DMS79 treated with DMSO at 0.1 percent for 48 hours (cell line): Measurements from ENCODE around the gene FOXP4.
A peak's percentile ranks its signal among the peaks of the same experiment; 100 is the strongest.

ENCODE experiments used
- DNase-seq: peaks from one replicate; lab custom pipeline; 2025; lab: John Stamatoyannopoulos, UW

Gene FOXP4

DNA sequence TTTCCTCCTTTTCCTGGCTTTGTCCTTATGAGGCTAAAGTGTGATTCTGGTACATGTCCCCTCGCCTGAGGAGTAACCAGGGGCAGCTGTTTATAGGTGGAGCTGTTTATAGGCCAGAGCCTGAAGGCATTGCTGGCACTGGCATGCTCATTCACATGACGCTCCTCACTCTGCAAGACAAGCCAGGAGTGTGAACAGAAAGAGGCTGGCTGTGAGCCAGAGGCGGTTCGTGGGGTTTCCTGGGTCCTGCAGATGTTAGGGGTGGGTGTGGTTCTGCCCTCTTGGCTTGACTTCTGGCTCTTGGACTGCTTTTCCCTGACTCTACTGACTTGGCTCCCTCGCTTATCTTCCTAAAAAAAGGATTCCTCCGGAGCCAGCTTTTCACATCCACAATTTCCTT is 79.3 kb downstream of the FOXP4 start:
- DNase-seq = peak; percentile 80

- DNase-seq = no peak
Observed at GRCh38 chr6:41626022-41626421, 79.8 kb downstream of the FOXP4 start.

DNA sequence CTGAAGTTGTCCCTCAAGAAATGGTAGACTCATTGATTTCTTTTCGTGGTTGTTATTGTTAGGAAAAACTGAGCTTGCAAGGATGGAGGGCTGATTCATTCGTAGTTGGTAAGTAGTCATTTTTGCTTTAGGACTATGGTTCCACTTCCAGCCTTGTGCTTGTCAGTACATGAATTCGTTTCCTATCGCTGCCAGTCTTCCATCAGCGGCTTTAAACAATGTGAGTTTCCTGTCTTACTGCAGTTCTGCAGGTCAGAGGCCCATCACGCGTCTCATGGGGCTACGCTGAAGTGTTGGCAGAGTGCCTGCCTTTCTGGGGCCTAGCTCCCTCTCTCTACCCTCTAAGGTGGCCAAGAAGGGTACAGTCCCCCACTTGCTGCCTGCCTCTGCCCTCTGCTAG is 80.7 kb downstream of the FOXP4 start:
- DNase-seq = peak; percentile 52

- no peak for DNase-seq
Observed at GRCh38 chr6:41629128-41629527, 82.9 kb downstream of the FOXP4 start.

DNA sequence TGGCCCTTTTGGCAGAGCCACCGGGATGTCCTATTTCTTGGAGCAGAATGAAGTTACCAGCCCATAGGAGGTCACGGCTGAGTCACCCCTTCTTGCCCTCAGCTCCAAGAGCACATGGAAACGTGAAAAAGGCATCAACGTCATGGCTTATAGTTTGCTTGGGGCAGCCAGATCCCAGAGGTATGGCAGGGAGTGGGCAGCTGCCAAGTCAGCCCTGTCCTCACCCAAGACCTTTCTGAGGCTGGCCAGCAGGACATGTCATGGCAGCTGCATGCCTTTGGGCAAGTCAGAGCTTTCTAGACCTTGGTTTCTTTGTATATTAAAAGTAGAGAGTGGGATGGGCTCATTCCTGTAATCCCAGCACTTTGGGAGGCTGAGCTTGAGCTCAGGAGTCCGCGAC is 83.9 kb downstream of the FOXP4 start:
- DNase-seq = no peak

- no peak for DNase-seq
Observed at GRCh38 chr6:41630946-41631345, 84.8 kb downstream of the FOXP4 start.

- DNase-seq = no peak
Observed at GRCh38 chr6:41633056-41633634, 87.0 kb downstream of the FOXP4 start.

GRCh38 chr6:41634657-41635056 is 88.5 kb downstream of the FOXP4 start:
- DNase-seq = peak; percentile 14

DNA sequence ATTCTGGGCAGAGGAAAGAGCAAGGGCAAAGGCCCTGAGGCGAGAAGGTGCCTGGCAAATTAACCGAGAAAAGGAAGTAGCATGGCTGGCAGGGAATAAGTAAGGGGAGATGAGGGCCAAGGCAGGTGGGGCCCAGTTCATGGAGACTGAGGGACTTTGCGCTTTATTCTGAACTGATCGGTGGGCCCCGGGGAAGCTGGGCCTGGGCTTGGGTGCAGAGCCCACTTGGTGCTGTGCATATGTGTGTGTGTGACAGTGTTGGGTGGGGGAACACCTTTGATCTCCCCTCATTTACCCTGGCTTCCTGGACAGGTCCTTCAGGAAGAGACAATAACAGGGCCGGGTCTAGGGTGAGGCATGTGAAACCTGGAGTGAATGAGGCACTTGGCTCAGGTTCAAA is 89.2 kb downstream of the FOXP4 start:
- no peak for DNase-seq

- no peak for DNase-seq
Observed at GRCh38 chr6:41636833-41637193, 90.6 kb downstream of the FOXP4 start.

DNA sequence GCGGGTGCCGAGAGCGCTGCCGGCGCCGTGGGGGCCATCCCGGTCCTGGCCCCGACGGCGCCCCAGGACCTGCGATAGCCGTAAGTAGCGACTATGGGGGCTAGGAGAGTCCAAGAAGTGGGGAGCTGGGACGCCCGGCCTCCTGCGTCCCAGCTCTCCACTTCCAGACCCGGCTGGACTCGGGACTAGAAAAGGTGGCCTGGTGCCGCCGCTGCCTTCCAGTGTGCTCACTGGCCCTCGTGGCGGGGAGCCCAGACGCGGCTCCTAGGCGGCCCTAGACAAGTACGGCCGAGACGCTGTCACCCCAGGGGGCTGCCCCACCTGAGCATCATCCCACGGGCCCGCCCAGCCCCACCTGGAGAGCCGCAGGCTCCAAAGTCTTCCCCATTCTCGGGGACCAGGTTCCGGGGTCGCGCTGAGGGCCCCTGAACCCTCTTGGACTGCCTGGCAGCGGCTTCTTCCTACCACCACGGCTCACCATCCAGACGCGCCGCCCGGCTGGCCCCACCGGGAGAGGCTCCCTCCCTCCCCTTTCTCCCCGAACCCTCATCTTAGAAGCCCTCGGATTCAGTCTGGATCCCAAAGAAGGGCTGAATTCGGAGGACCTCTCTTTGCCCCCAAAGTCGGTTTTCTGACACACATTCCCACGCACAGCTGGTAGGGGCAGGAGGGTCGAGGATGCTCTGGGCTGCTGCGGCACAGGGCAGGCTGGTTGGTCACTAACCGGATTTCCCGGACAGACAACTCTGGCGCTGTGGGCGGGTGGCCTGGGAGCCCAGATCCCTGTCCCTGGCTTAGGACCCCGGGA is 91.2 kb downstream of the FOXP4 start:
- no peak for DNase-seq

- DNase-seq = no peak
Observed at GRCh38 chr6:41638002-41638934, 92.1 kb downstream of the FOXP4 start, which contains the start of gene MDFI. Gene MDFI (plus strand): TSS chr6:41638468. CDS start chr6:41638750, 282 bp downstream.

GRCh38 chr6:41638935-41639808 is 93.0 kb downstream of the FOXP4 start:
- DNase-seq = no peak

DNA sequence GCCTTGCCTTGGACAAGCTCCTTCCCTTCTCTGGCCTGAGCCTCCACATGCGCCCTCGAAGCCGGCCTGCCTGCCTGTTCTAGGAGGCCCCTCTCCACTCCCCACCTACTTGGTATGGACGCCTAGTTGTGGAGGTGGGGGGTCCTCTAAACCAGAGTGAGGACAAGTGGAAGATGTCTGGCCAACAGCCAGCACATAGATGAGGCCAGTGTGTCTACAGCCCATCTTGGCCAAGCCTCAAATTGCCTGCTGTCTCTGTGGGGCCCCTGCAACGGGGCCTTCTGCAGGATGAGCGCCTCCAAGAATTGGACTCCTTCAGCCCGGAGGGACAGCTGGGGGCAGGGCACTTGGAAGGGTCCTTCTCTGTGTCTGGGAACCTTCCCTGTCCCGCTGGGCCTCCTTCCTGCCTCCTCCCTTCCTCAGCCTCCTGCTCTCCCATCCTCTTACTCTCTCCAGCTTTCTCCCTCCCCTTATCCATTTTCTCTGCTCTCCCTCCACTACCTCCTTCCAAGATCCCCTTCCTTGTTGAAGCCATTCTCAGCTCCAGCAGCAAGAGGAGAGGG is 93.7 kb downstream of the FOXP4 start:
- DNase-seq = no peak

GRCh38 chr6:41640426-41640825 is 94.2 kb downstream of the FOXP4 start:
- no peak for DNase-seq

GRCh38 chr6:41641352-41641925 is 95.3 kb downstream of the FOXP4 start:
- DNase-seq = no peak

GRCh38 chr6:41642090-41642959 is 96.1 kb downstream of the FOXP4 start:
- DNase-seq = no peak

DNA sequence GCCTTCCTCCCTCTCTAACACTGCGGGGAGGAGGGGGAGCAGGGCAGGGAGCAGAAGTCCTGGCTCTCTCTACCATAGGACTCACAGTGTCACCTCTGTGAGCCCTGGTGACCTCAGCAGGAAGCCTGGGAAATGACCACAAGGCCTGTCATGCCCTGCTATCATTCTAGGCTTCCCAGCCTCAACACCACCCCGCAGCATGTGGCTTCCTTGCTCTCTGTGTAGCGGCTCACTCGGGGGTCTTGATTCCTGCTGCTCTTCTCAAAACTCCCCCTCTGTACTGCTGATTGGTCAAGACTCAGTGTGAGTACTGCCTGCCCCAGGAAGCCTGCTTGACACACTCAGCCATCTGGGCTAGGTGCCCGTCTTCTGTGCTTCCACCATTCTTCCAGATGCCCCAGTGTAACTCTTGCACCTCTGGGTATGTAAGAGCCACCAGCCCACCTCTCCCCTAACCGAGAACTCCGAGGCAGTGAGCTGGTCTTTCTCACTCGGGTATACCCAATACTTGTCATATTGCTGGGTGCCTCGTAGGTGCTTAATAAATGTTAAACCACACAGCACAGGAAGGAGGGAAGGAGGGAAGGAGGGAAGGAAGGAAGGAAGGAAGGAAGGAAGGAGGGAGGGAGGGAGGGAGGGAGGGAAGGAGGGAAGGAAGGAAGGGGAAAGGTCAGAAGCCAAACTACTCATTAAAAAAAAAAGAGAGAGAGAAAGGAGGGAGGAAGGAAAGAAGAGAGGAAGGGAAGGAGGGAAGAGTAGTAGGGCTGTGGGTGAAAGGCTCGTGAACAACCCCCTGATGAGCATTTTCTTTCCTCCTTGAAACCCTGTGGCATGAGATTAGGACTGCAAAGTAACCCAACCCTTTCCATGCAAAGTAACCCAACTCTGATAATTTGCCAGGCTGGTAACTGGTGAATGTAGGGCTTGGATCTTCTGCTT is 97.0 kb downstream of the FOXP4 start:
- no peak for DNase-seq

- DNase-seq = no peak
Observed at GRCh38 chr6:41643899-41644269, 97.7 kb downstream of the FOXP4 start.
